PC-9 (cell line): Measurements from ENCODE around the gene DPYSL3. TPM values are rescaled to one million over a fixed set of nuclear protein-coding genes. Genes with fewer than 3 reads are reported as not detected.

ENCODE experiments used
- BruUV-seq: library from RNA; stranded (reverse); fragments of 400-500 nt; replicated peaks from 2 replicates; lab custom pipeline; 2021; lab: Mats Ljungman, UMichigan
- CTCF ChIA-PET: fragments of 300-600 bp; sonication (Branson Sonifier 250); formaldehyde crosslinking; loops from one replicate; lab custom pipeline; 2022; ENCODE audit warnings: antibody characterized with exemption; lab: Charles Lee
- POLR2A ChIA-PET: fragments of 300-600 bp; sonication (Branson Sonifier 250); formaldehyde crosslinking; loops from one replicate; lab custom pipeline; 2022; ENCODE audit warnings: antibody characterized with exemption; ENCODE audit not compliant: unreplicated experiment; lab: Charles Lee
- DNase-seq, 2 experiments: peaks; one replicate each; pipeline versions ENCODE4 v3.0.0 to v3.0.0-alpha.2; 2015 to 2022; ENCODE audit warnings: mixed read lengths in 1 of 2
- H2AFZ ChIP-seq: fragments of 200-600 bp; sonication (generic); 2 replicates; pipeline ENCODE4 v1.8.1; 2017; ENCODE audit warnings: antibody characterized with exemption
- H3F3A ChIP-seq: fragments of 200-600 bp; sonication (generic); 2 replicates; pipeline ENCODE4 v1.8.1; 2017; ENCODE audit warnings: antibody characterized with exemption, mild to moderate bottlenecking, low read depth; ENCODE audit not compliant: insufficient read depth
- H3K27ac ChIP-seq: fragments of 200-600 bp; sonication (generic); 2 replicates; pipeline ENCODE4 v1.6.1; 2016; ENCODE audit warnings: mixed run types
- H3K27me3 ChIP-seq: fragments of 200-600 bp; sonication (generic); 2 replicates; pipeline ENCODE4 v1.6.1; 2016; ENCODE audit warnings: low read depth, mixed run types; ENCODE audit not compliant: insufficient read depth
- H3K36me3 ChIP-seq: fragments of 200-600 bp; sonication (generic); 2 replicates; pipeline ENCODE4 v1.6.1; 2016; ENCODE audit warnings: low read depth, mixed run types
- H3K4me1 ChIP-seq: fragments of 200-600 bp; sonication (generic); replicated peaks from 2 replicates; pipeline ENCODE4 v1.6.1; 2016; ENCODE audit warnings: mixed run types; ENCODE audit not compliant: insufficient read depth
- H3K4me2 ChIP-seq: fragments of 200-600 bp; sonication (generic); 2 replicates; pipeline ENCODE4 v1.6.1; 2017; ENCODE audit warnings: mixed run types
- H3K4me3 ChIP-seq: fragments of 200-600 bp; sonication (generic); 2 replicates; pipeline ENCODE4 v1.6.1; 2016; ENCODE audit warnings: mixed run types
- H3K79me2 ChIP-seq: fragments of 200-600 bp; sonication (generic); 2 replicates; pipeline ENCODE4 v1.6.1; 2017; ENCODE audit warnings: low read depth, mixed run types
- H3K9me2 ChIP-seq: fragments of 200-600 bp; sonication (generic); 2 replicates; pipeline ENCODE4 v1.8.1; 2017; ENCODE audit warnings: mild to moderate bottlenecking; ENCODE audit not compliant: insufficient read depth
- H3K9me3 ChIP-seq: fragments of 200-600 bp; sonication (generic); 2 replicates; pipeline ENCODE4 v1.8.1; 2016; ENCODE audit warnings: low read depth; ENCODE audit not compliant: insufficient read depth
- H4K20me1 ChIP-seq: fragments of 200-600 bp; sonication (generic); 2 replicates; pipeline ENCODE4 v1.8.1; 2017; ENCODE audit not compliant: insufficient read depth
- CTCF ChIP-seq: fragments of 200-600 bp; sonication (generic); conservative IDR thresholded peaks from 2 replicates; pipeline ENCODE4 v1.6.1; 2017; ENCODE audit warnings: mixed run types, antibody characterized with exemption, mild to moderate bottlenecking, moderate library complexity
- EZH2 ChIP-seq: fragments of 200-600 bp; sonication (generic); IDR thresholded peaks from 2 replicates; pipeline ENCODE4 v1.8.0; 2017; ENCODE audit warnings: antibody characterized with exemption, low read depth
- intact Hi-C: fragments of 100-400 bp; cut with micrococcal nuclease; formaldehyde crosslinking; loops from one replicate; pipeline ENCODE4 v1.10.0; 2022; ENCODE audit not compliant: unreplicated experiment
- total RNA-seq: library from RNA; stranded (reverse); gene quantifications from 2 replicates; pipeline ENCODE4 v1.2.3, GENCODE V29; 2021

The DPYSL3 gene
- total RNA-seq, 1 experiment from 2014 or later = 1.3 TPM

- Histone ChIP-seq H3K27me3 (peaks cover 4% of the 10 kb centered on the region; the same call in 1 of the 2 replicates), H3K27ac (no peak overlapping the region), H3K4me2 (no peak overlapping the region), H3K9me3 (no peaks in the 10 kb centered on the region), H3F3A (no peaks in the 10 kb centered on the region), H2AFZ (no peak overlapping the region), H4K20me1 (no peaks in the 10 kb centered on the region), H3K4me3 (no peak overlapping the region), H3K36me3 (no peaks in the 10 kb centered on the region), H3K4me1 (no peaks in the 10 kb centered on the region), H3K9me2 (no peaks in the 10 kb centered on the region), H3K79me2 (no peaks in the 10 kb centered on the region)
- ChIA-PET POLR2A (no interaction called here), CTCF (no interaction called here)
- intact Hi-C loops = no loop called here
- no TSS peak for BruUV-seq
- TF ChIP-seq CTCF = no peak
- no peak for TF ChIP-seq EZH2
- DNase-seq = no peak
Measured at GRCh38 chr5:147455822-147456450, 53.9 kb downstream of the DPYSL3 start.

DNA sequence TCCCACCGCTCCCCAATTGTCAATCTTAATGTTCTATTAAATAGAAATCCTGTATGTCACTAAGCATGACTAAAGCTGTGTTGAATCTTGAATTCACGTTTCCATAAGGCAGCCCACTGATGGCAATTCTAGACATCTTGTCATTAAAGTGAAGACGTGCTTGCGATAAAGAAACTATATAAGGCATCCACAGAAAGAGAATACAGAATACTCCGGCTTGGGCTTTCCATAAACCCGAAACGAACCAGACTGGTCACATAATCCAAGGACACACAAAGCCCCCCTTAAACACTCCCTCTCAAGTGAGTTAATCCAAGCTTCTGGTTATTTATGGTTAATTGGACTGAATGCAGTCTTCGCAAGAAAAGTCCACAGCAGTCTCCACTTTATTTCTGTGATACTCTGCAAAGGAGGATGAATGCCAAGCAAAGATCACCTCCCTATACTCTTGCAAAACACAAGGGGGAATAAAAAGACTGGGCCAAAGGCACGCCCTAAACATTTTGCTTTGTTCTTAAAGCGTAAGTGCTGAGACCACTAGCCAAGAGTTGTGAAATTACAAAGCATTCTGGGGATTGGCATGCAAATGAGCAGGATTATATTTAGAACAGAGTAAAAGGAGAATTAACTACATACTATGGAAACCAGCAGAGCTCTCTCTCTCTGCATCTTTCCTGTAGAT is 54.7 kb downstream of the DPYSL3 start:
- H3K9me3 ChIP-seq = no peaks in the 10 kb centered on the region
- H3F3A ChIP-seq = no peaks in the 10 kb centered on the region
- no peak overlapping the region for H3K4me3 ChIP-seq
- TF ChIP-seq CTCF = no peak
- TF ChIP-seq EZH2 = no peak
- peaks cover 4% of the 10 kb centered on the region; the same call in 1 of the 2 replicates for H3K27me3 ChIP-seq
- H3K36me3 ChIP-seq = no peaks in the 10 kb centered on the region
- no peaks in the 10 kb centered on the region for H3K9me2 ChIP-seq
- no peaks in the 10 kb centered on the region for H4K20me1 ChIP-seq
- BruUV-seq = no TSS peak
- H3K4me1 ChIP-seq = no peaks in the 10 kb centered on the region
- no peak for DNase-seq
- H2AFZ ChIP-seq = no peak overlapping the region
- H3K27ac ChIP-seq = no peak overlapping the region
- no peaks in the 10 kb centered on the region for H3K79me2 ChIP-seq
- ChIA-PET POLR2A (no interaction called here), CTCF (no interaction called here)
- intact Hi-C loops = loop anchor here (1.0 kb wide), 1 partner anchor 123 kb away; no protein-coding TSS in a partner anchor
- no peak overlapping the region for H3K4me2 ChIP-seq

GRCh38 chr5:147453875-147454814 is 55.7 kb downstream of the DPYSL3 start:
- H3K36me3 ChIP-seq = no peaks in the 10 kb centered on the region
- peaks cover 4% of the 10 kb centered on the region; the same call in 1 of the 2 replicates for H3K27me3 ChIP-seq
- intact Hi-C loops = loop anchor here (1.0 kb wide), 1 partner anchor 124 kb away; no protein-coding TSS in a partner anchor
- no TSS peak for BruUV-seq
- POLR2A ChIA-PET = no interaction called here
- TF ChIP-seq EZH2 (no peak), CTCF (peak; percentile 42; the same call in 1 of the 2 replicates)
- H3K79me2 ChIP-seq = no peaks in the 10 kb centered on the region
- H3K4me2 ChIP-seq = no peak overlapping the region
- H3K9me2 ChIP-seq = no peaks in the 10 kb centered on the region
- H3K4me1 ChIP-seq = no peaks in the 10 kb centered on the region
- H3K27ac ChIP-seq = no peak overlapping the region
- no peaks in the 10 kb centered on the region for H3F3A ChIP-seq
- no peak overlapping the region; the same call in 1 of the 2 replicates for H2AFZ ChIP-seq
- no peaks in the 10 kb centered on the region for H4K20me1 ChIP-seq
- H3K9me3 ChIP-seq = no peaks in the 10 kb centered on the region
- peak in 1 of 2 experiments; percentile 57 for DNase-seq
- CTCF ChIA-PET = interaction anchor here (0.7 kb wide), 4 partner anchors 48 to 235 kb away, joined by 3 to 7 read pairs (median 4); no protein-coding TSS in a partner anchor
- no peak overlapping the region for H3K4me3 ChIP-seq
